ENCODE data around the gene ANO2.

The ANO2 gene

GRCh38 chr12:5624486-5625272, 320.4 kb downstream of the ANO2 start:
- no peak for DNase-seq (ENCODE audit: low read depth)
- TF ChIP-seq, protein P1, sequence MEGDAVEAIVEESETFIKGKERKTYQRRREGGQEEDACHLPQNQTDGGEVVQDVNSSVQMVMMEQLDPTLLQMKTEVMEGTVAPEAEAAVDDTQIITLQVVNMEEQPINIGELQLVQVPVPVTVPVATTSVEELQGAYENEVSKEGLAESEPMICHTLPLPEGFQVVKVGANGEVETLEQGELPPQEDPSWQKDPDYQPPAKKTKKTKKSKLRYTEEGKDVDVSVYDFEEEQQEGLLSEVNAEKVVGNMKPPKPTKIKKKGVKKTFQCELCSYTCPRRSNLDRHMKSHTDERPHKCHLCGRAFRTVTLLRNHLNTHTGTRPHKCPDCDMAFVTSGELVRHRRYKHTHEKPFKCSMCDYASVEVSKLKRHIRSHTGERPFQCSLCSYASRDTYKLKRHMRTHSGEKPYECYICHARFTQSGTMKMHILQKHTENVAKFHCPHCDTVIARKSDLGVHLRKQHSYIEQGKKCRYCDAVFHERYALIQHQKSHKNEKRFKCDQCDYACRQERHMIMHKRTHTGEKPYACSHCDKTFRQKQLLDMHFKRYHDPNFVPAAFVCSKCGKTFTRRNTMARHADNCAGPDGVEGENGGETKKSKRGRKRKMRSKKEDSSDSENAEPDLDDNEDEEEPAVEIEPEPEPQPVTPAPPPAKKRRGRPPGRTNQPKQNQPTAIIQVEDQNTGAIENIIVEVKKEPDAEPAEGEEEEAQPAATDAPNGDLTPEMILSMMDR (IDR thresholded peaks at IDR 0.05; ENCODE audit: low read depth, low read length, missing control alignments): no peak
- H3K4me3 ChIP-seq (ENCODE audit: low read depth, low read length): no peak overlapping the region

GRCh38 chr12:5623411-5623810, 321.6 kb downstream of the ANO2 start:
- H3K4me3 ChIP-seq (ENCODE audit: low read depth, low read length): no peak overlapping the region
- TF ChIP-seq, protein P1 (IDR thresholded peaks at IDR 0.05; ENCODE audit: low read depth, low read length, missing control alignments): no peak
- DNase-seq (ENCODE audit: low read depth): no peak

DNA sequence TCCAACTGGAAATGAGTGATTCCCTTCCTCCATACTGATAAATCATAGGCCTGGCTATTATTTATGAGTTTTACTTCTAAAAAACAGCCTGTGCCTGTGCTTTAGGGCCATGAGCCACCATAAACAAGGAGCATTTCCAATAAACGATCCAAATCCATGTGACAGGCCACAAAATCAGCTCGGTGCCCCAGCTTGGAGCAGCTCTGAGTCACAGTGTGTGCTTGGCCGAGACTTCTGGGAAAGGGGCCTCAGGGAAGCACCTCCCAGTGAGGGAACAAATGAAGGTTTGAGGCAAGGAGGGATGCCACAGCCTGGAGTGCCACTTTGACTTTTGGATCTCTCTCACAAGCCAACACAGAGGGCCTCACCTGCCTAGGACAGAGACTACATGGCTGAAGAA, 322.8 kb downstream of the ANO2 start:
- no peak for DNase-seq (ENCODE audit: low read depth)
- no peak overlapping the region for H3K4me3 ChIP-seq (ENCODE audit: low read depth, low read length)

DNA sequence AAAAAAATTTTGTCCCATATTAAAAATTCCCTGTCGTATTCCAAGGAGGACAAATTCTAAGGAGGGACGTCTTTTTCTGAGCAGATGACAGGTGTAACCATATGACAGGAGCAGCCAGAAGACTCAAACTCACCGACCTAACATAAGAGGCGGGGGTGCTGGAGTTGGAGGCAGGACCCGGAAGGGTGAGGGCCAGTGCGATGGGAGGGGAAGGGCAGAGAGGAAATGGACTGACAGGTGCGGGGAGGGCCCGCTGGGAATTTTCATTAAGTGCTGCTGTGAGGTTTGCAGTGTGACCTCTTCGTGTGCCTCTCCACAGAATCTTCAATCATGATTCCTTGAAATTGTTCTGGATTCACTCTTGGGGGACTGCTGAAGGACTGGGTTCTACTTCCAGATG, 323.7 kb downstream of the ANO2 start:
- TF ChIP-seq, protein P1 (IDR thresholded peaks at IDR 0.05; ENCODE audit: low read depth, low read length, missing control alignments): no peak
- no peak overlapping the region for H3K4me3 ChIP-seq (ENCODE audit: low read depth, low read length)
- no peak for DNase-seq (ENCODE audit: low read depth)

More for the DNA sequence above, 322.8 kb downstream of the ANO2 start:
- TF ChIP-seq, protein P1 (IDR thresholded peaks at IDR 0.05; ENCODE audit: low read depth, low read length, missing control alignments): no peak

DNA sequence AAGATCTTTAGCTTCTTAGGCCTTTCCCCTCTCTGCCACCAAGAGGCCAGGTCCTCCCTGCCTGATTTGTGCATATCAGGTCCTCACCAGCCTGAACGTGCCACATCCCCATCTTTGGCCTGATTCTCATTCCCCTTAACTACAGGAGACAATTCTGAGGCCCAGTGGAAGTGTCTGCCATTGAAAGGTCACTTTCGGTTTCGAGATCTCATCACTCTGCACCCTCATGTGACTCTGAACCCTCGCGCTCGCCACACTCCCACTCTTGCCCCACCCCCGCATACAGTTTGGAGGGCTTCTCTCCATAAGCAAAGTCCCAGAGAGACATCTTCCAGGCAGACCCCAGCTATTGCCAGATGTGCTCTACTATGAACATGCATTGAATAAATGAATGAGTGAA, 324.2 kb downstream of the ANO2 start:
- TF ChIP-seq, protein P1 (IDR thresholded peaks at IDR 0.05; ENCODE audit: low read depth, low read length, missing control alignments): no peak
- DNase-seq (ENCODE audit: low read depth): no peak

DNA sequence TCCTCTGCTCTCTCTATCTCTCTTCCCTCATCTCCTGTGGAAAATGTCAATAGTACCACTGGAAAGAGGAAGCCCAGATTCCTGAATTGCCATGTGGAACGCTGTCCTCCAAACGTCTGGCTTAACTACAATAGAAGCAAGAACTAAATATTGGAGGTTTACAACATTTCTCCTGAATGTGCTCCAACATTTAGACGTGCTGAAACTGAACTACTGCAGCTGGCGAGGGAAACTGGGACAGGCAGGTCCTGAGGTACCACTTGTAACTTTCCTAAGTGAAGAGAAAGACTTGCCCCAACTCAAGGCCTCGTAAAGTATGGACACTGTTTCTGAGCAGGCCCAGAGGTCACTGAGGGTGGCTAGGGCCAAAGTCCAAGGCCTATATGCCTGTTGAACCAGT, 325.4 kb downstream of the ANO2 start:
- DNase-seq (ENCODE audit: low read depth): no peak
- TF ChIP-seq, protein P1 (IDR thresholded peaks at IDR 0.05; ENCODE audit: low read depth, low read length, missing control alignments): no peak
- no peak overlapping the region for H3K4me3 ChIP-seq (ENCODE audit: low read depth, low read length)

More for the DNA sequence above, 324.2 kb downstream of the ANO2 start:
- no peak overlapping the region for H3K4me3 ChIP-seq (ENCODE audit: low read depth, low read length)

DNA sequence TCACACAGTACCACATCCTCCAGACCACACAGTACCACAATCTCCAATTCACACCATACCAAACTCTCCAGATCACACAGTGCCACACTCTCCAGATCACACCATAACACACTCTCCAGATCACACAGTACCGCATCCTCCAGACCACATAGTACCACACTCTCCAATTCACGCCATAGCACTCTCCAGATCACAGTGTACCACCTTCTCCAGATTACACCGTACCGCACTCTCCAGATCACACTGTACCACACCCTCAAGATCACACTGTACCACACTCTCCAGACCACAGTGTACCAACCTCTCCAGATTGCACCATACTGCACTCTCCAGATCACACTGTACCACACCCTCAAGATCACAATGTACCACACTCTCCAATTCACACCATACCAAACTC, 328.2 kb downstream of the ANO2 start:
- no peak overlapping the region for H3K4me3 ChIP-seq (ENCODE audit: low read depth, low read length)
- TF ChIP-seq, protein P1 (IDR thresholded peaks at IDR 0.05; ENCODE audit: low read depth, low read length, missing control alignments): no peak
- no peak for DNase-seq (ENCODE audit: low read depth)

All from GM12864 (cell line).